A549 (cell line): ENCODE data around the gene GLRX2. TPM values are rescaled to one million over a fixed set of nuclear protein-coding genes. Genes with fewer than 3 reads are reported as not detected.

Experiments used
- ATAC-seq, 2 experiments: fragments of 200-7000 bp in 1 of 2; fragments of >200 bp in 1 of 2; cut with Nextera tagmentation in 1 of 2; cut with Tn5 transposase in 1 of 2; 3 replicates each; pipeline versions ENCODE4 v1.8.0 to v1.9.1; 2018 to 2020; ENCODE audit warnings: mild to moderate bottlenecking in 1 of 2, moderate library complexity in 1 of 2
- CTCF ChIA-PET: fragments of 300-600 bp; sonication (Branson Sonifier 250); formaldehyde crosslinking; extraction: SDS; loops from one replicate; lab custom pipeline; 2021; ENCODE audit warnings: antibody characterized with exemption, inconsistent platforms; lab: Yijun Ruan, JAX
- POLR2A ChIA-PET: fragments of 350-600 bp; formaldehyde crosslinking; extraction: SDS; loops from one replicate; lab custom pipeline; 2021; ENCODE audit warnings: antibody characterized with exemption, inconsistent platforms; lab: Yijun Ruan, JAX
- DNase-seq, 2 experiments: peaks; one replicate each; pipeline versions ENCODE4 v3.0.0 to v3.0.0-alpha.2; 2011 to 2016; ENCODE audit warnings: low read depth in 1 of 2, low spot score in 1 of 2
- FAIRE-seq: peaks from 2 replicates; lab custom pipeline; 2011; peaks lifted over from hg19 to GRCh38; lab: Jason Lieb, UNC
- H3K27ac ChIP-seq, 2 experiments: fragments of >200 bp; sonication (Bioruptor Twin); formaldehyde crosslinking; 3 replicates each; pipeline ENCODE4 v1.5.1; 2016 to 2017
- H3K4me1 ChIP-seq: fragments of >200 bp; sonication (Bioruptor Twin); formaldehyde crosslinking; 3 replicates; pipeline ENCODE4 v1.6.1; 2016
- H3K4me2 ChIP-seq: fragments of >200 bp; sonication (Bioruptor Twin); formaldehyde crosslinking; 3 replicates; pipeline ENCODE4 v1.6.1; 2016
- H3K4me3 ChIP-seq: fragments of >200 bp; sonication (Bioruptor Twin); formaldehyde crosslinking; 3 replicates; pipeline ENCODE4 v1.5.1; 2016
- H3K9me3 ChIP-seq: fragments of >200 bp; sonication (Bioruptor Twin); formaldehyde crosslinking; 3 replicates; pipeline ENCODE4 v1.6.1; 2016
- ATOH8 ChIP-seq: fragments of 250-450 bp; sonication (Bioruptor Pico); IDR thresholded peaks from 2 replicates; pipeline ENCODE4 v1.5.0; 2020; ENCODE audit warnings: low read depth, mild to moderate bottlenecking, moderate library complexity
- BCL3 ChIP-seq: fragments of >200 bp; sonication (Bioruptor Twin); formaldehyde crosslinking; IDR thresholded peaks from 3 replicates; pipeline ENCODE4 v1.6.1; 2016
- CEBPB ChIP-seq, 2 experiments: fragments of >200 bp in 1 of 2; sonication (Bioruptor Twin) in 1 of 2; formaldehyde crosslinking in 1 of 2; IDR thresholded peaks; 2 replicates each; pipeline ENCODE4 v1.6.1; 2012 to 2016
- CHD2 ChIP-seq: fragments of 150-350 bp; IDR thresholded peaks from 2 replicates; pipeline ENCODE4 v1.6.1; 2014; ENCODE audit warnings: low read length; ENCODE audit not compliant: partially characterized antibody
- EHF ChIP-seq: fragments of 250-450 bp; sonication (Bioruptor Pico); IDR thresholded peaks from 2 replicates; pipeline ENCODE4 v1.5.0; 2020; ENCODE audit warnings: mild to moderate bottlenecking
- EP300 ChIP-seq, 2 experiments: fragments of >200 bp; sonication (Bioruptor Twin); formaldehyde crosslinking; IDR thresholded peaks; 2 replicates in 1 of 2; 3 replicates in 1 of 2; pipeline ENCODE4 v1.6.1; 2016 to 2017
- ESRRA ChIP-seq: fragments of 150-350 bp; IDR thresholded peaks from 2 replicates; pipeline ENCODE4 v1.6.1; 2014; ENCODE audit warnings: mild to moderate bottlenecking, low read length, borderline replicate concordance
- KDM1A ChIP-seq: fragments of 200-600 bp; sonication (generic); IDR thresholded peaks from 2 replicates; pipeline ENCODE4 v1.6.1; 2016; ENCODE audit warnings: low read depth, mild to moderate bottlenecking
- KDM5A ChIP-seq: fragments of 200-600 bp; sonication (generic); IDR thresholded peaks from 2 replicates; pipeline ENCODE4 v1.6.1; 2016; ENCODE audit warnings: antibody characterized with exemption, mild to moderate bottlenecking
- MAX ChIP-seq: IDR thresholded peaks from 2 replicates; pipeline ENCODE4 v1.6.1; 2012
- MAZ ChIP-seq: fragments of 150-350 bp; IDR thresholded peaks from 2 replicates; pipeline ENCODE4 v1.6.1; 2014; ENCODE audit warnings: antibody characterized with exemption, low read depth, low read length, borderline replicate concordance
- POLR2AphosphoS2 ChIP-seq: conservative IDR thresholded peaks from 2 replicates; pipeline ENCODE4 v1.6.1; 2012; ENCODE audit warnings: low read length, improper control_type of control experiment, inconsistent platforms
- RARB ChIP-seq: fragments of 250-450 bp; sonication (Bioruptor Pico); IDR thresholded peaks from 2 replicates; pipeline ENCODE4 v1.8.0; 2021; ENCODE audit warnings: mild to moderate bottlenecking, moderate library complexity
- RCOR1 ChIP-seq: fragments of 150-350 bp; IDR thresholded peaks from 2 replicates; pipeline ENCODE4 v1.6.1; 2014; ENCODE audit warnings: antibody characterized with exemption, low read length, low read depth
- REST ChIP-seq: fragments of 200-600 bp; sonication (generic); IDR thresholded peaks from 2 replicates; pipeline ENCODE4 v1.6.1; 2016; ENCODE audit warnings: antibody characterized with exemption, mild to moderate bottlenecking, moderate library complexity
- RNF2 ChIP-seq: fragments of 200-600 bp; sonication (generic); IDR thresholded peaks from 2 replicates; pipeline ENCODE4 v1.6.1; 2016; ENCODE audit warnings: low read depth, mild to moderate bottlenecking, antibody characterized with exemption, moderate library complexity, borderline replicate concordance
- SMC3 ChIP-seq: fragments of >200 bp; sonication (Bioruptor Twin); formaldehyde crosslinking; IDR thresholded peaks from 3 replicates; pipeline ENCODE4 v1.6.1; 2018; ENCODE audit warnings: inconsistent platforms
- TFCP2L1 ChIP-seq: fragments of 250-450 bp; sonication (Bioruptor Pico); IDR thresholded peaks from 2 replicates; pipeline ENCODE4 v1.5.0; 2021; ENCODE audit warnings: mild to moderate bottlenecking
- USF2 ChIP-seq: fragments of 450-650 bp; IDR thresholded peaks from 2 replicates; pipeline ENCODE4 v1.6.1; 2014; ENCODE audit warnings: antibody characterized with exemption
- ZFP36 ChIP-seq: fragments of 450-650 bp; IDR thresholded peaks from 2 replicates; pipeline ENCODE4 v1.6.1; 2014; ENCODE audit warnings: borderline replicate concordance; ENCODE audit not compliant: partially characterized antibody
- ZSCAN20 ChIP-seq: fragments of 250-450 bp; sonication (Bioruptor Pico); IDR thresholded peaks from 2 replicates; pipeline ENCODE4 v1.8.0; 2022; ENCODE audit warnings: mild to moderate bottlenecking, moderate library complexity
- WGBS: methylation state at CpG from one replicate; pipeline ENCODE4 v1.1.6; 2017; ENCODE audit errors: missing lambda C conversion rate; 5-methylcytosine and 5-hydroxymethylcytosine counted together
- polyA plus RNA-seq, 4 experiments: library from polyadenylated mRNA; depleted of rRNA in 3 of 4; stranded (reverse); fragments of >200 nt; fragmentation: RNase III in 1 of 4; extraction: RNeasy Plus Mini Kit Qiagen cat#74134 plus additional on column Dnase treatment in 1 of 4; gene quantifications; 2 replicates in 3 of 4; 3 replicates in 1 of 4; pipeline ENCODE4 v1.2.3, GENCODE V29; 2011 to 2017

Gene GLRX2
- polyA plus RNA-seq, 2 of the 4 experiments (the other 2 are of a cell fraction): 52.4 to 64.8 TPM

GRCh38 chr1:193070942-193071341 is 34.3 kb downstream of the GLRX2 start:
- CTCF ChIA-PET: interaction anchor here (0.8 to 3.8 kb wide), 2 partner anchors 14 to 51 kb away, joined by 5 to 14 read pairs; partner anchors contain the start of gene CDC73
- ATAC-seq (no peak), DNase-seq (no peak), FAIRE-seq (no peak)
- H3K9me3 ChIP-seq: no peaks in the 10 kb centered on the region
- no peak overlapping the region for H3K27ac ChIP-seq
- no peak overlapping the region for H3K4me3 ChIP-seq
- no peak overlapping the region for H3K4me2 ChIP-seq
- H3K4me1 ChIP-seq: no peaks in the 10 kb centered on the region
- no peak for TF ChIP-seq EHF (CRISPR knock-in tag)
- no peak for TF ChIP-seq SMC3
- no peak for TF ChIP-seq ZFP36
- TF ChIP-seq RNF2: no peak
- no peak for TF ChIP-seq ESRRA
- no peak for TF ChIP-seq ATOH8 (CRISPR knock-in tag)
- TF ChIP-seq TFCP2L1 (CRISPR knock-in tag): no peak
- TF ChIP-seq CHD2: no peak
- TF ChIP-seq KDM1A: no peak
- no peak for TF ChIP-seq MAZ
- no peak for TF ChIP-seq POLR2AphosphoS2
- TF ChIP-seq USF2: no peak
- TF ChIP-seq EP300 (IDR thresholded peaks at IDR 0.05): no peak
- TF ChIP-seq CEBPB (IDR thresholded peaks at IDR 0.05): no peak
- TF ChIP-seq, all 56 proteins: peak for 0
- POLR2A ChIA-PET: interaction anchor here (0.8 to 1.7 kb wide), 4 partner anchors 11 to 34 kb away, joined by 4 to 14 read pairs (median 6); partner anchors contain the start of genes GLRX2, RO60 and UCHL5
- 87% methylated on average over 5 of the region's 5 CpGs for WGBS

GRCh38 chr1:193070386-193070753 is 34.8 kb downstream of the GLRX2 start:
- CTCF ChIA-PET: interaction anchor here (0.8 to 3.8 kb wide), 3 partner anchors 13 to 51 kb away, joined by 3 to 14 read pairs (median 5); partner anchors contain the start of gene CDC73
- H3K9me3 ChIP-seq: no peaks in the 10 kb centered on the region

More at GRCh38 chr1:193070386-193070753, 34.8 kb downstream of the GLRX2 start:
- ATAC-seq (no peak), FAIRE-seq (no peak)
- POLR2A ChIA-PET: interaction anchor here (1.1 to 1.7 kb wide), 3 partner anchors 10 to 34 kb away, joined by 5 to 14 read pairs (median 7); partner anchors contain the start of genes GLRX2, RO60 and UCHL5
- H3K4me2 ChIP-seq: no peak overlapping the region
- TF ChIP-seq POLR2AphosphoS2: no peak
- TF ChIP-seq RARB: no peak
- no peak for TF ChIP-seq REST
- no peak for TF ChIP-seq TFCP2L1 (CRISPR knock-in tag)
- TF ChIP-seq RCOR1: no peak
- TF ChIP-seq MAX: no peak
- no peak for TF ChIP-seq BCL3
- TF ChIP-seq KDM5A: no peak
- no peak for TF ChIP-seq EP300 (IDR thresholded peaks at IDR 0.05)
- TF ChIP-seq ZSCAN20 (CRISPR knock-in tag): no peak
- TF ChIP-seq, all 56 proteins: peak for 0
- 95% methylated on average over 2 of the region's 2 CpGs for WGBS
- Histone ChIP-seq H3K4me3 (no peak overlapping the region), H3K27ac (no peak overlapping the region), H3K4me1 (no peaks in the 10 kb centered on the region)
- no peak for DNase-seq
